K562 (cell line): ENCODE data around the gene TNNI2. TPM values are rescaled to one million over a fixed set of nuclear protein-coding genes. Genes with fewer than 3 reads are reported as not detected.

ENCODE experiments used
- ATAC-seq: fragments of 200-7000 bp; cut with Tn5 transposase; 3 replicates; pipeline ENCODE4 v1.9.1; 2020; ENCODE audit warnings: moderate library complexity
- BruUV-seq: library from RNA; stranded (reverse); fragments of 400-500 nt; replicated peaks from 2 replicates; lab custom pipeline; 2021; lab: Mats Ljungman, UMichigan
- CTCF ChIA-PET: fragments of 300-600 bp; formaldehyde crosslinking; extraction: SDS; loops from one replicate; lab custom pipeline; 2021; ENCODE audit warnings: low intra/inter-chr PET ratio; lab: Yijun Ruan, JAX
- POLR2A ChIA-PET: fragments of 300-600, 350-650 bp; sonication (Branson Sonifier 250); formaldehyde crosslinking; extraction: SDS; loops from one replicate; lab custom pipeline; 2021; ENCODE audit warnings: antibody characterized with exemption, inconsistent platforms; lab: Yijun Ruan, JAX
- DNase-seq, 4 experiments: peaks; one replicate each; pipeline versions ENCODE4 v3.0.0 to v3.0.0-alpha.2; 2011 to 2018; ENCODE audit warnings: low spot score in 3 of 4, mixed read lengths in 3 of 4; ENCODE audit errors: extremely low read depth in 1 of 4
- FAIRE-seq: peaks from 2 replicates; lab custom pipeline; 2011; peaks lifted over from hg19 to GRCh38; lab: Jason Lieb, UNC
- H2AFZ ChIP-seq: 2 replicates; pipeline ENCODE4 v1.6.0; 2011; ENCODE audit warnings: low read depth, low read length, control low read depth, inconsistent platforms
- H3K27ac ChIP-seq: fragments of 200-600 bp; 3 replicates; pipeline ENCODE4 v1.8.0; 2011; ENCODE audit warnings: low read depth, mild to moderate bottlenecking, control low read depth, inconsistent platforms, low read length, moderate library complexity, mixed read lengths; ENCODE audit errors: extremely low read depth
- H3K27me3 ChIP-seq, 2 experiments: fragments of 300-600 bp in 1 of 2; 2 replicates in 1 of 2; 3 replicates in 1 of 2; pipeline versions ENCODE4 v1.6.0 to v1.8.0; 2011; ENCODE audit warnings: inconsistent platforms in 2 of 2, low read length in 2 of 2, mild to moderate bottlenecking in 1 of 2, mixed read lengths in 1 of 2, moderate library complexity in 1 of 2; ENCODE audit not compliant: control insufficient read depth in 2 of 2, insufficient read depth in 2 of 2
- H3K36me3 ChIP-seq: fragments of 300-600 bp; 3 replicates; pipeline ENCODE4 v1.8.0; 2011; ENCODE audit warnings: mild to moderate bottlenecking, low read length, inconsistent platforms; ENCODE audit not compliant: control insufficient read depth, insufficient read depth
- H3K4me1 ChIP-seq, 2 experiments: fragments of 200-600 bp in 1 of 2; replicated peaks in 1 of 2; 2 replicates in 1 of 2; 3 replicates in 1 of 2; pipeline versions ENCODE4 v1.5.1 to v1.8.0; 2011; ENCODE audit warnings: inconsistent platforms in 2 of 2, low read length in 2 of 2, mild to moderate bottlenecking in 1 of 2, mixed read lengths in 1 of 2, moderate library complexity in 1 of 2; ENCODE audit not compliant: control insufficient read depth in 2 of 2, insufficient read depth in 2 of 2
- H3K4me2 ChIP-seq: 2 replicates; pipeline ENCODE4 v1.6.1; 2011; ENCODE audit warnings: low read length, control low read depth, inconsistent platforms, mixed read lengths; ENCODE audit not compliant: insufficient read depth
- H3K4me3 ChIP-seq: fragments of 200-600 bp; sonication (generic), shearing (Covaris generic); 2 replicates; pipeline ENCODE4 v1.5.1; 2016; ENCODE audit warnings: control low read depth, inconsistent platforms
- H3K79me2 ChIP-seq: fragments of 200-600 bp; 3 replicates; pipeline ENCODE4 v1.8.0; 2011; ENCODE audit warnings: low read length, inconsistent platforms; ENCODE audit not compliant: control insufficient read depth, insufficient read depth
- H3K9ac ChIP-seq, 2 experiments: 2 replicates each; pipeline versions ENCODE4 v1.6.0 to v1.6.1; 2011; ENCODE audit warnings: low read depth in 2 of 2, low read length in 2 of 2, control low read depth in 1 of 2, inconsistent platforms in 1 of 2, mild to moderate bottlenecking in 1 of 2, mixed read lengths in 1 of 2; ENCODE audit not compliant: insufficient read depth in 1 of 2
- H3K9me1 ChIP-seq: one replicate; pipeline ENCODE4 v1.6.0; 2011; ENCODE audit warnings: inconsistent platforms, mild to moderate bottlenecking, low read length, moderate library complexity; ENCODE audit not compliant: control insufficient read depth, insufficient read depth
- H3K9me3 ChIP-seq: replicated peaks from 2 replicates; pipeline ENCODE4 v1.5.1; 2011; ENCODE audit warnings: low read depth, low read length, inconsistent platforms; ENCODE audit not compliant: control insufficient read depth, insufficient read depth
- H4K20me1 ChIP-seq: replicated peaks from 2 replicates; pipeline ENCODE4 v1.6.1; 2011; ENCODE audit warnings: low read length, inconsistent platforms, mixed read lengths; ENCODE audit not compliant: control insufficient read depth, insufficient read depth
- BRF2 ChIP-seq: IDR thresholded peaks from 3 replicates; pipeline ENCODE4 v1.6.1; 2011; ENCODE audit warnings: borderline replicate concordance, mild to moderate bottlenecking; ENCODE audit not compliant: insufficient read length, insufficient read depth
- TEAD1 ChIP-seq, 2 experiments: fragments of 450-650 bp in 1 of 2; sonication (generic) in 1 of 2; formaldehyde crosslinking; IDR thresholded peaks; 2 replicates each; pipeline versions ENCODE4 v1.4.0 to v1.8.0; 2020 to 2022; ENCODE audit warnings: mild to moderate bottlenecking in 2 of 2, missing genetic modification reagents in 1 of 2
- ZHX1 ChIP-seq: fragments of 150-350 bp; conservative IDR thresholded peaks from 2 replicates; pipeline ENCODE4 v1.6.1; 2014; ENCODE audit warnings: low read length
- WGBS: fragments of 100-300 bp; shearing (Covaris generic); methylation state at CpG from one replicate; pipeline ENCODE4 v1.1.6; 2016; ENCODE audit warnings: low coverage, mixed read lengths; ENCODE audit not compliant: insufficient coverage; ENCODE audit errors: missing lambda C conversion rate; 5-methylcytosine and 5-hydroxymethylcytosine counted together
- in situ Hi-C: fragments of 300-500 bp; cut with MboI; formaldehyde crosslinking; loops from 4 replicates; pipeline ENCODE4 v1.15.0; 2018; ENCODE audit warnings: inconsistent platforms, mixed read lengths
- intact Hi-C: fragments of 100-400 bp; cut with micrococcal nuclease; formaldehyde crosslinking; loops from 2 replicates; pipeline ENCODE4 v1.14.2; 2022
- polyA plus RNA-seq, 8 experiments: library from polyadenylated mRNA; depleted of rRNA in 4 of 8; stranded (reverse) in 5 of 8; unstranded in 3 of 8; fragments of >200 nt; fragmentation: Nextera tagmentation in 2 of 8; fragmentation: Illumina TruSeq in 1 of 8; extraction: Ambion mirVana in 2 of 8; extraction: Trizol in 1 of 8; gene quantifications; 2 replicates each; pipeline versions ENCODE4 v1.2.1 to v1.2.3, GENCODE V29; 2011 to 2014; ENCODE audit warnings: inconsistent platforms in 1 of 8, missing spikeins in 1 of 8
- total RNA-seq, 7 experiments: library from RNA; depleted of rRNA in 6 of 7; stranded (reverse); fragments of >200 nt in 6 of 7; fragmentation: Illumina TruSeq in 2 of 7; extraction: Trizol in 2 of 7; gene quantifications; 2 replicates each; pipeline versions ENCODE4 v1.2.1 to v1.2.3, GENCODE V29; 2011 to 2021; ENCODE audit warnings: low replicate concordance in 1 of 7

Gene TNNI2
- total and polyA plus RNA-seq, 9 of the 15 experiments (the other 6 are each of a cell fraction or from before 2014, with no cell fraction given) = not detected

- H3K9ac ChIP-seq = no peak overlapping the region
- no TSS peak for BruUV-seq
- H3K36me3 ChIP-seq = no peaks in the 10 kb centered on the region
- ATAC-seq = no peak
- H3K9me3 ChIP-seq = no peaks in the 10 kb centered on the region
- peaks cover 3 to 52% of the 10 kb centered on the region in 2 experiments; a peak in 4 of 5 replicates for H3K27me3 ChIP-seq
- in situ Hi-C loops = loop anchor here (5.0 kb wide), 1 partner anchor 33 kb away; the partner anchor contains the start of gene TNNT3
- H3K27ac ChIP-seq = no peak overlapping the region
- H2AFZ ChIP-seq = no peak overlapping the region
- H3K9me1 ChIP-seq = no peaks in the 10 kb centered on the region
- ChIA-PET POLR2A (interaction anchor here (0.5 kb wide), 1 partner anchor 225 kb away, joined by 3 read pairs; no protein-coding TSS in a partner anchor), CTCF (interaction anchor here (6.5 kb wide), 1 partner anchor 117 kb away, joined by 93 read pairs; the partner anchor contains the start of gene H19)
- H3K4me3 ChIP-seq = no peak overlapping the region
- H3K79me2 ChIP-seq = no peaks in the 10 kb centered on the region
- no peak overlapping the region for H3K4me2 ChIP-seq
- intact Hi-C loops = no loop called here
- 3% methylated on average over 5 of the region's 5 CpGs for WGBS
- no peak for FAIRE-seq
- H4K20me1 ChIP-seq = peaks cover 7% of the 10 kb centered on the region; the same call in 1 of the 2 replicates
- TF ChIP-seq TEAD1 (CRISPR knock-in tag; IDR thresholded peaks at IDR 0.05) = no peak
- no peak for TF ChIP-seq BRF2
- no peak for TF ChIP-seq ZHX1
- peaks cover 0 to 26% of the 10 kb centered on the region in 2 experiments; a peak in 1 of 5 replicates for H3K4me1 ChIP-seq
- DNase-seq = no peak
Observed at GRCh38 chr11:1884303-1884700, 45.5 kb downstream of the TNNI2 start.
